CD4-positive, alpha-beta T cell (primary cell): ENCODE results near the gene G6PC1. TPM values are rescaled to one million over a fixed set of nuclear protein-coding genes. Genes with fewer than 3 reads are reported as not detected.

Source experiments
- ATAC-seq: fragments of 200-7000 bp; cut with Tn5 transposase; one replicate; pipeline ENCODE4 v1.10.0; 2022; ENCODE audit warnings: mild to moderate bottlenecking; ENCODE audit not compliant: poor library complexity
- CTCF ChIA-PET: fragments of 350-600 bp; sonication (Branson Sonifier 250); formaldehyde crosslinking; loops from one replicate; lab custom pipeline; 2021; ENCODE audit warnings: antibody characterized with exemption, inconsistent platforms; lab: Charles Lee
- POLR2A ChIA-PET: fragments of 350-600 bp; sonication (Branson Sonifier 250); formaldehyde crosslinking; loops from one replicate; lab custom pipeline; 2021; ENCODE audit warnings: antibody characterized with exemption, inconsistent platforms; lab: Charles Lee
- DNase-seq, 14 experiments: peaks; one replicate each; pipeline ENCODE4 v3.0.0-alpha.2; 2013 to 2020; ENCODE audit warnings: mixed read lengths in 2 of 14
- H3K27ac ChIP-seq, 2 donors: one replicate each; pipeline versions ENCODE4 v1.5.1 to v1.7.0; 2013; ENCODE audit warnings: low read length in 2 of 2, low read depth in 1 of 2, mild to moderate bottlenecking in 1 of 2
- H3K27me3 ChIP-seq, 2 experiments: 1 replicate in 1 of 2; 2 replicates in 1 of 2; pipeline versions ENCODE4 v1.6.1 to v1.7.0; 2013; ENCODE audit warnings: low read length in 2 of 2, control low read depth in 1 of 2, mild to moderate bottlenecking in 1 of 2, moderate library complexity in 1 of 2; ENCODE audit not compliant: insufficient read depth in 2 of 2, control insufficient read depth in 1 of 2
- H3K36me3 ChIP-seq: one replicate; pipeline ENCODE4 v1.6.1; 2013; ENCODE audit warnings: low read length, control low read depth; ENCODE audit not compliant: insufficient read depth
- H3K4me1 ChIP-seq: one replicate; pipeline ENCODE4 v1.6.1; 2013; ENCODE audit warnings: low read length, control low read depth; ENCODE audit not compliant: insufficient read depth
- H3K4me3 ChIP-seq: one replicate; pipeline ENCODE4 v1.5.1; 2013; ENCODE audit warnings: mild to moderate bottlenecking, low read length, moderate library complexity
- H3K9me3 ChIP-seq, 2 experiments: 1 replicate in 1 of 2; 2 replicates in 1 of 2; pipeline versions ENCODE4 v1.6.1 to v1.7.0; 2013; ENCODE audit warnings: low read length in 2 of 2, mild to moderate bottlenecking in 2 of 2, control low read depth in 1 of 2, moderate library complexity in 1 of 2; ENCODE audit not compliant: control insufficient read depth in 1 of 2, insufficient read depth in 1 of 2
- H3K27ac Mint-ChIP-seq: one replicate; pipeline ENCODE4 v1.8.0; 2020; ENCODE audit warnings: mixed read lengths
- H3K27me3 Mint-ChIP-seq: one replicate; pipeline ENCODE4 v1.8.0; 2021; ENCODE audit warnings: mixed read lengths
- H3K36me3 Mint-ChIP-seq: one replicate; pipeline ENCODE4 v1.8.0; 2021; ENCODE audit warnings: low read depth, mixed read lengths
- H3K4me1 Mint-ChIP-seq: one replicate; pipeline ENCODE4 v1.8.0; 2021; ENCODE audit warnings: low read depth, mixed read lengths
- H3K4me3 Mint-ChIP-seq: one replicate; pipeline ENCODE4 v1.8.0; 2020; ENCODE audit warnings: mild to moderate bottlenecking, mixed read lengths
- H3K9me3 Mint-ChIP-seq: one replicate; pipeline ENCODE4 v1.8.0; 2020; ENCODE audit warnings: mixed read lengths
- intact Hi-C, 2 experiments: fragments of 100-400 bp; cut with DNase I in 1 of 2; cut with micrococcal nuclease in 1 of 2; formaldehyde crosslinking; loops; one replicate each; pipeline versions ENCODE4 v1.15.1 to v1.9.0; 2023 to 2025; cut with DNase I, micrococcal nuclease
- total RNA-seq, 174 experiments: library from RNA in 2 of 174; stranded (reverse) in 2 of 174; gene quantifications; one replicate each; pipeline ENCODE4 v1.2.3 and lab custom pipeline; 2021 to 2026
- TF ChIP-seq, protein P1 (sequence below): fragments of 200-600 bp; IDR thresholded peaks from one replicate; pipeline ENCODE4 v1.8.0; 2022; ENCODE audit warnings: antibody characterized with exemption, mild to moderate bottlenecking

The G6PC1 gene
- total RNA-seq, 2 experiments from 2014 or later, result not detected

DNA sequence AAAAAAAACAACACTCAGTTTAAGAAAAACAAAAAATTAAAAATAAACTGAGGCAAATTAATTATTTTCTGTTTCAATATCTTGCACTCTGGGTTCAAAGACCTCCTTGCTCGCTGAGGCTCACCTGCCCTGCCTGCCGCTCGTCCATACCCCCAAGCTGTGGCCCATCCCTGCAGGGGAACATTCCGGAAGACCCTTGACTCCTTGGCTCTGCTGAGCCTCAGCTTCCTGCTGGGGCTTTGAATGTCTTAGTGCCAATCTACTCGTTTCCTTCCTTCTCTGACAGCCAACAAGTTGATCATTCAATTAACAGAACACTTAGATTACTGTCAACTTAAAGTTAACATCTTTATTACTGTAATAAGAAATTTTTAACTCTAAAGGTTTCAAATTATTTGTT is 24.3 kb downstream of the G6PC1 start:
- H3K9me3 ChIP-seq, result no peaks in the 10 kb centered on the region
- H3K27ac ChIP-seq, result no peak overlapping the region
- ChIA-PET CTCF (no interaction called here), POLR2A (no interaction called here)
- DNase-seq (no peak), ATAC-seq (no peak)
- no peaks in the 10 kb centered on the region for H3K9me3 Mint-ChIP-seq
- TF ChIP-seq, protein P1, sequence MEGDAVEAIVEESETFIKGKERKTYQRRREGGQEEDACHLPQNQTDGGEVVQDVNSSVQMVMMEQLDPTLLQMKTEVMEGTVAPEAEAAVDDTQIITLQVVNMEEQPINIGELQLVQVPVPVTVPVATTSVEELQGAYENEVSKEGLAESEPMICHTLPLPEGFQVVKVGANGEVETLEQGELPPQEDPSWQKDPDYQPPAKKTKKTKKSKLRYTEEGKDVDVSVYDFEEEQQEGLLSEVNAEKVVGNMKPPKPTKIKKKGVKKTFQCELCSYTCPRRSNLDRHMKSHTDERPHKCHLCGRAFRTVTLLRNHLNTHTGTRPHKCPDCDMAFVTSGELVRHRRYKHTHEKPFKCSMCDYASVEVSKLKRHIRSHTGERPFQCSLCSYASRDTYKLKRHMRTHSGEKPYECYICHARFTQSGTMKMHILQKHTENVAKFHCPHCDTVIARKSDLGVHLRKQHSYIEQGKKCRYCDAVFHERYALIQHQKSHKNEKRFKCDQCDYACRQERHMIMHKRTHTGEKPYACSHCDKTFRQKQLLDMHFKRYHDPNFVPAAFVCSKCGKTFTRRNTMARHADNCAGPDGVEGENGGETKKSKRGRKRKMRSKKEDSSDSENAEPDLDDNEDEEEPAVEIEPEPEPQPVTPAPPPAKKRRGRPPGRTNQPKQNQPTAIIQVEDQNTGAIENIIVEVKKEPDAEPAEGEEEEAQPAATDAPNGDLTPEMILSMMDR, result no peak
- no peak overlapping the region for H3K4me3 ChIP-seq
- intact Hi-C loops, result no loop called here
- no peaks in the 10 kb centered on the region for H3K36me3 Mint-ChIP-seq
- no peak overlapping the region for H3K27ac Mint-ChIP-seq
- H3K27me3 Mint-ChIP-seq, result no peaks in the 10 kb centered on the region
- H3K27me3 ChIP-seq, result peaks cover 0 to 3% of the 10 kb centered on the region in 2 experiments
- H3K4me3 Mint-ChIP-seq, result no peak overlapping the region
- no peaks in the 10 kb centered on the region for H3K4me1 ChIP-seq
- no peaks in the 10 kb centered on the region for H3K36me3 ChIP-seq
- no peaks in the 10 kb centered on the region for H3K4me1 Mint-ChIP-seq

DNA sequence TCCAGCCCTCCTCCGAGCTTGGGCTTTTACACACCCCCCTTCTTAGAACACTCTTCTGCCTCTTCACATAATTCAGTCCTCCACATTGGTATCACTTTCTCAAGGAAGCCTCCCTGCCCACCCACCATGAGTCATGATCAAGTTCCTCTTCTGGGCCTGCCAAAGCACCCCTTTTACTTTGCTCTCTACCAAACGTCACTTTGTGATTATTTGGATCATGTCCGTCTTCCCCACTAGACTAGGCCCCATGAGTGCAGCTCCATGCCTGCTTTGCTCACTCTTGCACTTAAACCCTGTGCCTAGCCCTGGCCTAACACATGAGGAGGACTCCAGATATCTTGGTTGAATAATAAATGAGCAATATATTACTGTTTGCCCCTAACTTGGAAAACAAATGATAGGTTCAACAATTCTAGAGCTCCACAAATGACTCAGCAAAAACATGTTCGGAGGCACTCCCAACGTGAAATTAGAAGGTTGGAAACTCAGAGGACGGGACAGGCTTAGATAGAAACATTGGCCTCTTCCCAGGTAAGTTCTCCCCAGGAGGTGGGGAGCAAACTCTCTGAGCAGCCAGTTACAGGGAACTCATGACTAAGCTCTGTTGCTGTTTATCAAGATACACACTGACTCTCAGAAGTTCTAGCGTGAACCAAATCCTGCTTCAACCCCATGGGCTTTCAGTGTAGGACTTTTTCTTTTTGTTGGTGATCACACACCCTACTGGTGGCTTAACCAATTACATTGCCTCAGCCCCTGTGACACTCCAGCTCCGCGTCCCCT is 28.3 kb downstream of the G6PC1 start:
- H3K4me1 ChIP-seq, result no peaks in the 10 kb centered on the region
- no peak overlapping the region for H3K4me3 ChIP-seq
- peak in 4 of 14 experiments; percentile 2 to 61 (median 33) for DNase-seq
- no peak overlapping the region for H3K27ac ChIP-seq
- Mint-ChIP-seq H3K4me1 (no peaks in the 10 kb centered on the region), H3K27me3 (peaks cover 9% of the 10 kb centered on the region), H3K4me3 (no peak overlapping the region), H3K36me3 (no peaks in the 10 kb centered on the region), H3K9me3 (no peaks in the 10 kb centered on the region), H3K27ac (no peak overlapping the region)
- no peaks in the 10 kb centered on the region for H3K9me3 ChIP-seq
- no peaks in the 10 kb centered on the region for H3K27me3 ChIP-seq
- H3K36me3 ChIP-seq, result no peaks in the 10 kb centered on the region
- CTCF ChIA-PET, result no interaction called here
- ATAC-seq, result no peak
- POLR2A ChIA-PET, result no interaction called here
- TF ChIP-seq, protein P1, result no peak
- intact Hi-C loops, result no loop called here

DNA sequence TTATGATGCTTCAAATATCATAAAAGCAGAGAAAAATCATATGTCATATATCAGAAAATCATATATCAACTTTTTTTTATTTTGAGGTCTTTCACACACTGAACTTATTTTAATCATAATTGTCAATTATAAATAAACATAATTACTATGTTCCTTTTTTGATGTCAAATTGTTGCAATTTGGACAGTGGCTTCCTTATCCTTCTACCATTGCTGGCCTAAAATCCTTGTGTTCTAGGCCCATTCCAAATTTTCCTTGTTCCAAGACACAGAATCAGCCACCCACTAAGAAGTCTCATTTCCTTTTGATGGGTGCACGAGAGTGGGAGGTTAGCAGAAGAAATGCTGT is 28.9 kb downstream of the G6PC1 start:
- no peaks in the 10 kb centered on the region for H3K4me1 Mint-ChIP-seq
- Histone ChIP-seq H3K27ac (no peak overlapping the region), H3K36me3 (no peaks in the 10 kb centered on the region), H3K4me3 (no peak overlapping the region), H3K4me1 (no peaks in the 10 kb centered on the region), H3K27me3 (no peaks in the 10 kb centered on the region), H3K9me3 (no peaks in the 10 kb centered on the region)
- H3K4me3 Mint-ChIP-seq, result no peak overlapping the region
- CTCF ChIA-PET, result no interaction called here
- ATAC-seq (no peak), DNase-seq (no peak)
- no peaks in the 10 kb centered on the region for H3K9me3 Mint-ChIP-seq
- TF ChIP-seq, protein P1, result no peak
- no peaks in the 10 kb centered on the region for H3K36me3 Mint-ChIP-seq
- no peak overlapping the region for H3K27ac Mint-ChIP-seq
- peaks cover 12% of the 10 kb centered on the region for H3K27me3 Mint-ChIP-seq
- intact Hi-C loops, result no loop called here
- POLR2A ChIA-PET, result no interaction called here
